Activated naive CD4-positive, alpha-beta T cell treated with Interleukin-2 at 50 U/mL for 16 hours (primary cell): ENCODE results near the gene IL6ST.
"Not testable (repeated sequence)": the region's sequence is repeated elsewhere in the genome, so short reads cannot be mapped to it uniquely, and the experiment has no call there.

Experiments used
- DNase-seq: peaks from one replicate; pipeline ENCODE4 v3.0.0-alpha.2; 2020

Gene IL6ST

GRCh38 chr5:56003679-56004078 is 8.9 kb upstream of the IL6ST start:
- DNase-seq, result no peak

DNA sequence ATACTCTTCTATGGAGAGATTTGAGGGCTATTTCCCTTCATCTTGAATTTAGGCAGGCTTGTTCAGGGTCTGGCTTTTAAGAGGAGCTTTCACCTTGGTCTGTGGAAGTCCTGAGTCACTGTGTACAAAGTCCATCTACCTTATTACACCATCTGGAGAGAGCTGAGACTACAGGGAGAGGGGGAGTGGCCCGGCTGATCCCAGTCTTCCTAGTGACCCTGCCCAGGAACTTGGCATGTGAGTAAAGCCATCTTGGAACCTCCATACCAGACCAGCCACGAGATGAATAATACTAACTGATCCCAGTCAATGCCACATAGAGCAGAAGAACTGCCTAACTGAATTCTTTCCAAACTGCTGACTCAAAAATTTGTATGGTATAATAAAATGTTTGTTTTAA is 8.4 kb upstream of the IL6ST start:
- no peak for DNase-seq

DNA sequence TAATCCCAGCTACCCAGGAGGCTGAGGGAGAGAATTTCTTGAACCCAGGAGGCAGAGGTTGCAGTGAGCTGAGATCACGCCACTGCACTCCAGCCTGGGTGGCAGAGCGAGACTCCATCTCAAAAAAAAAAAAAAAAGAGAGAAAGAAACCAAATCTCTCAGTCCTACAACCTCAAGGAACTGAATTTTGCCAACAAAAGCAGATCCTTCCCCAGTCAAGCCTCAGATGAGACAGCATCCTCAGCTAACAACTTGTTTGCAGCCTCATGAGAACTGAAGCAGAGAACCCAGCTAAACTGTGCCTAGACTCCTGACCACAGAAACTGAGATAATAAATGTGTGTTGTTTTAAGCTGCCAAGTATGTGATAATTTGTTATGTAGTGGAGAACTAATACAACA is 7.5 kb upstream of the IL6ST start:
- no peak for DNase-seq

GRCh38 chr5:56000221-56000620 is 5.5 kb upstream of the IL6ST start:
- DNase-seq, result not testable (repeated sequence)

DNA sequence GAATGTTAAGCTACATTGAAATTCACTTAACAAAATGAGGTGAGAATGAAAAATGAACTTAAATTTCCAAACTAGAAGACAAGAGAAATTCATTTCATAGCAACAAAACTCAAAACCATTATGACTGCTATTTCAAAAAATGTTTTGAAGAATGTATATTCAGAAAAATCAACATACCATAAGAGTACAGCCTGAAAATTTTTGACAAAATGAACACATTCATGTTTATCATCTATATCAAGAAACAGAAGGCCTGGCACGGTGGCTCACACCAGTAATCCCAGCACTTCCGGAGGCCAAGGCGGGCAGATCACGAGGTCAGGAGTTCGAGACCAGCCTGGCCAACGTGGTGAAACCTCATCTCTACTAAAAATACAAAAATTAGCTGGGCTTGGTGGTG is 4.2 kb upstream of the IL6ST start:
- DNase-seq, result no peak

- no peak for DNase-seq
Measured at GRCh38 chr5:55997742-55998351, 3.1 kb upstream of the IL6ST start.

DNA sequence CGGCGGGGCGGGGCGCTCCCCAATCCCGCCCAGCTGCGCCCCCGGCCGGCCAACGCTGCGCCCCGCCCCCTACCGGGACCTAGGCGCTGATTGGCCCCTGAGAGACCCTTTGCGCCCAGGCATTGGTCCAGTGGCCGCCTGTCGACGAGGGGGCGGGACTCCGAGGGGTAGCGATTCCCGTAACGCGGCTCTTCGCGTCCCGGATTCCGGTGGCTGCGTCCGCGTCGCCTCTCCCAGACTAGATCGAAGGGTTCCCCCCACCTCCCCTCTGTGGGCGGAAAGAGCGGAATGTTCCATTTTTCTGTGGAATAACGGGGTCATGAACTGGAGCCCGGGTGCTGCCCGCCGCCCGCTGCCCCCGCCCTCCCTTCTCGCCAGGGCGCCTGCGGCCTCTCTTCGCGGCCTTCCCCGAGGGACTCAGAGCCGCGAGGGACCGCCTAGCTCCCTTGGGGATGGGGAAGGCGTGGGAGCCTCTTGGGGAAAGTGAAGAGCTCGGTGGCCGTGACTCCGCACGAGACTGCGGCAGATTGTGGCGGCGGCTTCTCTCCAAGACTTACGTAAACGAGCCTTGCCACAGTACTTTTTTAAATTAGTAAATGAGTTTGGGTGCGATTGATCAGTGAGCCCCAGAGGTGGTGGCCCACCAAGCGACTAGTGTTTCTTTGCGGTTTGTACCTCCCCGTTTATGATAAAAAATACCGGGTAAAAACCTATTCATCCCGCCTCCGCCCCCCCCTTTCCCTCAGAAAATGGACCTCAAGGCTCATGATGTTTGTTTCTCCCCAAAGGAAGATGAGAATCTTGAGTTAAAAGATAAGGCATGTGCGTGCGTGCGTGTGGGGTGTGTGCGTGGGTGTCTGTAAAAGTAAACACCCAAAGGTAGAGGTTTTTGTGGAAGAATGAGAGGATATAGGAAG is 493 bp upstream of the IL6ST start:
- DNase-seq, result peak; percentile 97

DNA sequence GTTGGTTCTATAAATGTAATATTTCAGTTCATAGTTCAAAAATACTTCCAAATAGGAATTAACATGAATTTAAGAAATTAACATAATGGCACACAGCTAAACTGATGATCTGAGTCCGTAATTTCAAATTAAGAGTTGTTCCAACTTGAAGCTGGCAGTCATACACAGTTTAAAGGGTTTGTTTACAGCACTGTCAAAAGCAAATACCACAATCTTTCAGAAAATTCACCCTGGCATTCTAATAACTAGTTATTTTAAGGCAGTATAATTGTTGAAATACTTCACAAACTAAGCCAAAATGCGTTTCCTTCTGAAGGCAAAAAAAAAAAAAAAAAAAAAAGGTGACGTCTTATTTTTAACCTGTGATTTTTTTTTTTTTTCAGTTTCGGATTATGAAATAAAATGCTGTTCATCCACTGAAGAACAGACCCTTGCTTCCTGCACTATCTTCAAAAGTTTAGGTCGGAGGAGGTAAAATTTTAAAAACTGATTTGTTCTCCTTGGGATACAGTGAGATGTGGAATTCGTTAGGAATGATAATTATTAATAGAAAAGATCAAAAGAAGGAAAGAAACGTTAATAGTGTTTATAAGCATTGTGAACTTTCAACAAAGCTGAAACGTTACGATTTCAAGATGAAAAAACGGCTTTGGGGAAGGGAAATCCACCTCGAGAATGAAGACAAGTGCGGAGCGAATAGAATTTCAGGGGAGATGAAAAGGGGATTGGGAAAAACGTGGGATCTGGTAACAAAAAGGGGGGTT is 850 bp downstream of the IL6ST start:
- no peak for DNase-seq

DNA sequence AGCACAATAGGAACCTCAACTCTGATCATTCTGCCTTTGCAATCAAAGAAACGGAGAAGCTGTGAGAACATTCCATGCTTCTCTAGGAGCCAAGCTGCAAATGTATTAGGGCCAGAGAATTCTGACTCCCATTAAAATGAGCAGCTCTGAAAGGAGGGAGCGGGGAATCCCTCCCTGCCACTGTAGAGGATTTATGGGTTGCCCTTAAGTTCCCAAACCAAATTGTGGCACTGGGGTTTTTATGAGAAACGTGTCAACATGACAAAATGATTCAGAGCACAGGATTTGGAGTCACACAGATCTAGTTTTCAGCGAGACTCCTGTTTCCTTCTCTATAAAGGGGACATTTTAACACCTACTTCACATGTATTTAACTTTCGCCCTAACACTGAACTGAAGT is 1.8 kb downstream of the IL6ST start:
- DNase-seq, result no peak

DNA sequence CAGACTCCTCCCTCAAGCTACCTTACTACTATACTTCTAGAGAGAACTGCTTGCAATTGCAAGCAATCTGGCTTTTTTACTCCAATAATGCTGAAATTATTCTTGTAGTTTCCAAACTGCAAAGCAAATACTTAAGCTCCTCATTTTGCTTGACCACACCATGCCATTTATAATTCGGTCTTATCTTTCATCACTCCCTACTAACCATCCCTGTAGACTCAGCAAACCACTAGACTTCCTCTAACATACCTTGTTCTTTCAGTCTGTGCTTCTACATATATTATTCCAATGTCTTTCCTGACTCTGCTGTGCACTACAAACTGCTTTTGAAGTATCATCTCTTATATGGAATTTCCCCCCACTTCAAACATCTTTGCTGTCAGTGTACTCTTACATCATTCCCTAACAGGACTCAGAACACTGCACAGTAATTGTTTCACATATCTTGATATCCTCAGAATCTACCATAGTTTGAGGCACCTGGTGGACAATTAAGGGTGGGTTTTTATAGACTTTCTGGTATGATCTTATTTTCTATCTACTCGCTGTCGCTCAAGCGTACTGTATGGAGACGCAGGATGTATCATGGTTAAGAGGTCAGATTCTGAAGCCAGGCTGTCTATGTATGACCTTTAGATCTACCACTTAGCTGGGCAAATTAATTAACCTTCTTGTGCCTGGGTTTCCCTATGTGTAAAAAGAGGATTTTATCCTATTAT is 2.8 kb downstream of the IL6ST start:
- no peak for DNase-seq

DNA sequence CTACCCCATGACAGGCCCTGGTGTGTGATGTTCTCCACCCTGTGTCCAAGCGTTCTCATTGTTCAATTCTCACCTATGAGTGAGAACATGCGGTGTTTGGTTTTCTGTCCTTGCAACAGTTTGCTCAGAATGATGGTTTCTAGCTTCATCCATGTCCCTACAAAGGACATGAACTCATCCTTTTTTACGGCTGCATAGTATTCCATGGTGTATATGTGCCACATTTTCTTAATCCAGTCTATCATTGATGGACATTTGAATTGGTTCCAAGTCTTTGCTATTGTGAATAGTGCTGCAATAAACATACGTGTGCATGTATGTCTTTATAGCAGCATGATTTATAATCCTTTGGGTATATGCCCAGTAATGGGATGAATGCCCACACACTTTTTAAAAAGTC is 3.9 kb downstream of the IL6ST start:
- not testable (repeated sequence) for DNase-seq

- no peak for DNase-seq
Measured at GRCh38 chr5:55989860-55990259, 4.9 kb downstream of the IL6ST start.

- DNase-seq, result no peak
Measured at GRCh38 chr5:55988979-55989638, 5.7 kb downstream of the IL6ST start.

- not testable (repeated sequence) for DNase-seq
Measured at GRCh38 chr5:55988428-55988827, 6.3 kb downstream of the IL6ST start.

GRCh38 chr5:55986931-55987330 is 7.8 kb downstream of the IL6ST start:
- DNase-seq, result no peak

DNA sequence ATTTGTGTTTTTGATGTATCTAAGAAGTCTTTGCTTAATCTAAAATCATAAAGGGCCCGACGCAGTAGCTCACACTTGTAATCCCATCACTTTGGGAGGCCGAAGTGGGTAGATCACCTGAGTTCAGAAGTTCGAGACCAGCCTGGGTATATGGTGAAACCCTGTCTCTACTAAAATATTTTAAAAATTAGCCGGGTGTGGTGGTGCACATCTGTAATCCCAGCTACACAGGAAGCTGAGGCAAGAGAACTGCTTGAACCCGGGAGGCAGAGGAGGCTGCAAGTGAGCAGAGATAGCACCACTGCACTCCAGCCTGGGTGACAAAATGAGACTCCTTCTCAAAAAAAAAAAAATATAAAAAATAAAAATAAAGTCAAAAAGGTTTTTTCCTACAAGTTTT is 9.6 kb downstream of the IL6ST start:
- DNase-seq, result no peak

GRCh38 chr5:55983986-55984385 is 10.8 kb downstream of the IL6ST start:
- no peak for DNase-seq

DNA sequence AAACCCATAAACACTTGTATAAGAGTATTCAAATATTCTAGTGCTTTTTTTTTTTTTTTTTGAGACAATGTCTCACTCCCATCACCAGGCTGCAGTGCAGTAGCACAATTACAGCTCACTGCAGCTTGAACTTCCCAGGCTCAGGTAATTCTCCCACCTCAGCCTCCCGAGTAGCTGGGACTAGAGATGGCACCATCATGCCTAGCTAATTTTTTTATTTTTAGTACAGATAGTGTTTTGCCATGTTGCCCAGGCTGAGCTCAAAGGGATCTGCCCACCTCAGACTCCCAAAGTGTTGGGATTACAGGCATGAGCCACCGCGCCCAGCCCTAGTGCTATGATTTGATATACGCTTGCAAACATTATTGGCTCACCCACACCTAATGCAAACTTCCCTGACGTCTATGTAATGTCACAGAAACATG is 11.8 kb downstream of the IL6ST start:
- no peak for DNase-seq

DNA sequence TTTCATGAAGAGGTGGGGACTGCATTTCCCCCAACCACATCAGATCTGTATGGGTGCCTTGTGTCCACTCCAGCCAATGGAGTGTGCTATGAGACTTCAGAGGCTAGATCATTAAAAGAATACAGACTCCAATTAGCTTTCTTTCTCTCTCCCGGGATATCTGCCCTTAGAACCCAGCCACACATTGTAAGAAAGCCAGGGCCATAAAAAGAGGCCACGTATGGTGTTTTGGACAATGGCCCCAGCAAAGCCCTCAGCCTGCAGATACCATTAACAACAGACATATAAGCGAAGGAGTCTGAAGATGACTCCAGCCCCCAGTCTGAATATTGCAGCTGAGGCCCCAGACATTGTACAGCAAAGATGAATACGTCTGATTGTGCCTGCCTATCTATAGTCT is 21.5 kb downstream of the IL6ST start:
- DNase-seq, result no peak

DNA sequence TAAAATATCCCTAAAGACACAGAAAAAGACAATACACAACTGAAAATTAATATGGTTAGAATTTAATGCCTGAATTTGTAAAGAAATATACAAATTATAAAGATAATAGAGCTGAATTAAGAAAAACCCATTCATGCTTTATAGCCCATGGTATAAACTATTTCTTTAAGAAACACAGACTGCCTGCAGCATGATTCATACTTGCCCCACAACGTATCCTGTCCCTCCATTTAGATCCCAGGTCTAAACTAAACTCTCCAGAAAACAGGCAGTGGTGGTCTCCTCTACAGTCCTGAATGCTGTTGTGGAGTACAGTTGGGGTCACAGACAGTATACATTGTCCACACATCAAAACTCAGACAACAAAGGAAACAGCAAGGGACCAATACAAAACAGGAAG is 24.8 kb downstream of the IL6ST start:
- no peak for DNase-seq

DNA sequence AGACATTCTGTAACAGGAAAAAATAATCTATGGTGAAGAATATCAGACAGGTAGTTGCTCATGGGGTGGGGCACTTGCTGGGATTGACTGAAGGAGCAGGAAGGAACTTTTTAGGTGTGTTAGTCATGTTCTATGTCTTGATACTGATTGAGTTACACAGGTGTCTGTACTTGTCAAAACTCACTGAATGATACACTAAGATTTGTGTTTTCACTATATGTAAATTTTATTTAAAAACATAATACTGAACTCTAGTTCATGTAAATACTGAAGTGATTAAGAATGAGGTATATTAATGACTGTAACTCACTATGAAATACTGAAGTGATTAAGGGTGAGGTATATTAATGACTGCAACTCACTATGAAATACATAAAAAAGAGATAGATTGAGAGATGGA is 28.5 kb downstream of the IL6ST start:
- no peak for DNase-seq

- no peak for DNase-seq
Measured at GRCh38 chr5:55965525-55965924, 29.2 kb downstream of the IL6ST start.

GRCh38 chr5:55960779-55961178 is 34.0 kb downstream of the IL6ST start:
- no peak for DNase-seq
